Activated CD4-positive, alpha-beta T cell treated with anti-CD3 and anti-CD28 coated beads, Interleukin-10, Interleukin-2, amounts not matched to agents 100 ng/mL and 50 ng/mL, durations not matched to agents 16 hours and 8 hours (primary cell): ENCODE measurements around the gene CYP1A2.

Source experiments
- DNase-seq: peaks from one replicate; pipeline ENCODE4 v3.0.0-alpha.2; 2020

CYP1A2 gene

DNA sequence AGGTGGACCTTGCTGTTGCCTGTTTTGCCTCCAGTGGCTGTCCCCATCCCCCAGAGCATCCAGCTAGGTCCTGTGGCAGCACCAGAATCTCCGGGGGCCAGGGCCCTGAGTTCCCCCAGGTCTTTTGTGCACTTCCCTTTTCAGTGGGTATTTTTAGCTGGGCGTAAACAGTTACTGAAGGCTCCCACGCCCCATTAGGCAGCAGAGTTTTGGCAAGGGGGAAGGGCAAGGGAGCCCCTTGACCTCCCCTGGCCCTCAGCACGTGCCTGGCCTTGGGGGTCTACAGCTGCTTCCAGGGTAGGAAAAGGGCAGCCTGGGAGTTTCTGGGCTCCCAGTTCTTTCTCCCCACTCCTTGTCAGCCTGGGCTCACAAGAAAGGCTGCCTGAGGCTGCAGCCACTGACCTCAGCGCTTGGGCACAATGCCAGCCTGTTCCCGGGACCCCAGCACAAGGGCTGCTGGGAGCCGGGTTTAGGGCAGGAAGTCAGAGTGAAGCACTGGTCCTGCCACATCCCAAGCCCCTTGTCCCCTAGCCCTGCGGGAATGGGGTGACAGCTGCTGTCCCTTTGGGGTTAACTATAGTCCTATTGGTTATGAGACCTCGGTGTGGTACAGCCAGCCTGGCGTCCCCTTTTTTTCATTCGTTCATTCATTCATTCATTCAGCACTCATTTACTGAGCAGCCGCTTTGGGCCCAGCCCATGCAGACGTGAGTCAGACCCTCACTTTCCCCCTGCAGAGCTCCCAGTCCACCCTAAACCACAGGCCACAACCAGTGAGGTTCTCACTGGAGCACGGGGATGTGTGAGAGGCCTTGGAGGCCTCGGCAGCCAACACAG, 41.7 kb downstream of the CYP1A2 start:
- DNase-seq, result peak; percentile 78

DNA sequence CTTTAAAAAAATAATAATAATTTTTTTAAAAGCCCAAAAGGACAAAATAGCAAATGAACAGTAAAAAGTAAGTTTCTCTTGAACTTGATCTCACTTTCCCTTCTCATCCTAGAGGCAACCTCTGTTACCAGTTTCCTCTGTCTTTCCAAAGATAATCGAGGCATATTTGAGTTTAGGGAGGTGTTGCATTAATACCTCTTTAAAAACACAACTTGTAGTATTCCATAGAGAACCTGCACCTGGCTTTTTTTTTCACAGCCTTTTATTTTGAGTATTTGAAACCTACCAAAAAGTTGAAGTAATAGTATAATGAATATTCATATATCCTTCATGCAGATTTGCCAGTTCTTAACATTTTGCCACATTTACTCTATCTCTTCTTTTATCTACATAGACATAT, 42.4 kb downstream of the CYP1A2 start:
- DNase-seq, result no peak

DNA sequence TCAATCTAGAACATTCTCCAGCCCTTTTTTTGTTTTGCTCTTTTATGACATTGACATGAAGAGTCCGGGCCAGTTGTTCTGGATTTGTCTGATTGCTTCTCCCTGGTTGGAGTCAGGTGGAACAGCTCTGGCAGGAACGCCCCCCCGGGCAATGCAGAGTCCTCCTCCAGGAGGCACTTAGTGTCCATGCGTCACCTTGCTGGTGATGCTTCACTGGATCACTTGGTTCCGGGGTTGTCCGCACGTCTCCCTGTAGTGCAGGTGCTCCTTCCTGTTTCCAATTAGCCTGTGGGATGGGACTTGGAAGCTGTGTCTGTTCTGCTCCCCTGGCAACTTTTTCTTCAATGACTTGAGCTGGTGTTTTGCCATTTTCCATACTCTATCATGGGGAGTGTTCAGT, 43.0 kb downstream of the CYP1A2 start:
- no peak for DNase-seq

GRCh38 chr15:74792227-74793016, 43.8 kb downstream of the CYP1A2 start:
- DNase-seq, result no peak

GRCh38 chr15:74793135-74794028, 44.7 kb downstream of the CYP1A2 start:
- peak; percentile 69 for DNase-seq

DNA sequence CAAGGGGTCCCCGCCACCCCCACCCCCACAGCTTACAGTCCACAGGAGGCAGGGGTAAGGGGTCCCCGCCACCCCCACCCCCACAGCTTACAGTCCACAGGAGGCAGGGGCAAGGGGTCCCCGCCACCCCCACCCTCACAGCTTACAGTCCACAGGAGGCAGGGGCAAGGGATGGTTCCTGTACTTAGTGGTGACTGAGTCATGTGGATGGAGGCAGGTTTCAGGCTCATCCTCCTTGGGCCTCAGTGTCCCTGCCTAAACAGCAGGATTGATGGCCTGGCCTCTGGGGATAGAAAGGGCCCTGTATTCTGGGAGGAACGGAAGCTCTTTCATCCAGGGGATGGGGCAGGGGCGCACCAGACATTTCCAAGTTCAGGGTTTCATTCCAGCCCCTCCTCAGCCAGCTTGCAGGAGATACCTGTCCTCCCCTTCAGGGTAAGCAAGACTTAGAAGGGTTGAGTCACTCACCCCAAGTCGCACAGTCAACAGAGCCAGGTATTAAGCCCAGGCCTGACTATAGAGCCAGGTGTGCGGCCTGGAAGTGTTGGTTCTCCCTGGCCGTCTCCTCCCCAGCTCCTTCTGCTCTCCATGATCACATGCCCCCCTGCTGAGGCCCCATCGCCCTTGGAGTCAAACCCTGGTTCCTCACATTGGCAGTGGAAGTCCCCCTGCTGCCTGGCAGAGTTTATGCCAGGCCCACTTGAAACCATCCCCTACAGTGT, 45.8 kb downstream of the CYP1A2 start:
- DNase-seq, result no peak

- no peak for DNase-seq
Measured at GRCh38 chr15:74794970-74795349, 46.3 kb downstream of the CYP1A2 start.

DNA sequence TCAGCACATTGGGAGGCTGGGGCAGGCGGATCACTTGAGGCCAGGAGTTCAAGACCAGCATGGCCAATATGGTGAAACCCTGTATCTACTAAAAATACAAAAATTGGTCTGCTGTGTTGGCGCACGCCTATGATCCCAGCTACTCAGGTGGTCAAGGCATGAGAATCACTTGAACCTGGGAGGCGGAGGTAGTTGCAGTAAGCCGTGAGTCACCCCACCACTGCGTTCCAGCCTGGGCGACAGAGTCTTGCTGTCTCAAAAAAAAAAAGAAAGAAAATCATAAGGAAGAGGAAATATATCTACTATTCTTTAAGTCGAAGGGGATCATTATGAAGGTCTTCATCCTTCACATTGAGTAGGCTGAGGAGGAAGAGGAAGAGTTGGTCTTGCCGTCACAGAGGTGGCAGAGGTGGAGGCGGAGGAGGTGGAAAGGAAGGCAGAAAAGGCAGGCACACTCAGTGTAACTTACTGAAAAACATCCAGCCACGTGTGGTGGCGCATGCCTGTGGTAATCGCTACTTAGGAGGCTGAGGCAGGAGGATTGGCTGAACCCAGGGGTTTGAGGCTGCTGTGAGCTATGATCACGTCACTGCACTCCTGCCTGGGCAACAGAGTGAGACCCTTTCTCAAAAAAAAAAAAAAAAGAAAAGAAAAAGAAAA, 47.5 kb downstream of the CYP1A2 start:
- peak; percentile 50 for DNase-seq

DNA sequence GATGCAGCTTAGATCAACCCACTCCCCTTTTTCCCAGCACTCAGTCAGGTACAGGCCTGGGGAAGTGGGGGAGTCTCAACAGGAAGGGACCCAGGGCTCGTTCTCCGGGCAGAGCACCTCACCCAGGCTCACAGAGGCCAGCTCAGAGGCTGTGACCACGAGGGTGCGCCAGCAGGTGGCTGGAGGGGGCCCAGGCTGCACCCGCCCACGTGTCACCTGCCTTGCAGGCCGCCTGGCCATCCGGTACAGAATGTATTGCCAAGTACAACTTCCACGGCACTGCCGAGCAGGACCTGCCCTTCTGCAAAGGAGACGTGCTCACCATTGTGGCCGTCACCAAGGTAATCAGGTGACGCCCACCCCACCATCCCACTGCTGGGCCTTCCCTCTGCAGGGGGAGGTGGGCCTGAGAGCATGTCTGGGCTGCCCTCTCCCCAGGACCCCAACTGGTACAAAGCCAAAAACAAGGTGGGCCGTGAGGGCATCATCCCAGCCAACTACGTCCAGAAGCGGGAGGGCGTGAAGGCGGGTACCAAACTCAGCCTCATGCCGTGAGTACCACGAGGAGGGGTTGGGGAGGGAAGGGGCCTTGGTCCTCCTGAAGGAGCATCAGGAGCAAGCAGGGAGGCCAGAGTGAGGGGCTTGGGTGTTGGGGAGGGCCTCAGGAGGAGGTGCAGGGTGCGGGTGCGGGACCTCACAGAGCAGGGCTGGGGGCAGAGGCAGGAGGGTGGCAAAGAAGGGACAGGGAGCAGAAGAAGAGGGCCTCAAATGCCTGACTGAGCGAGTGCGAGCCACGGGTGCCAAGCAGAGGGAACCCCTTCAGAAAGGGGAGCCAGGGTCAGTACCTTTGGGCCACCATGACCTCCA, 50.0 kb downstream of the CYP1A2 start:
- no peak for DNase-seq

DNA sequence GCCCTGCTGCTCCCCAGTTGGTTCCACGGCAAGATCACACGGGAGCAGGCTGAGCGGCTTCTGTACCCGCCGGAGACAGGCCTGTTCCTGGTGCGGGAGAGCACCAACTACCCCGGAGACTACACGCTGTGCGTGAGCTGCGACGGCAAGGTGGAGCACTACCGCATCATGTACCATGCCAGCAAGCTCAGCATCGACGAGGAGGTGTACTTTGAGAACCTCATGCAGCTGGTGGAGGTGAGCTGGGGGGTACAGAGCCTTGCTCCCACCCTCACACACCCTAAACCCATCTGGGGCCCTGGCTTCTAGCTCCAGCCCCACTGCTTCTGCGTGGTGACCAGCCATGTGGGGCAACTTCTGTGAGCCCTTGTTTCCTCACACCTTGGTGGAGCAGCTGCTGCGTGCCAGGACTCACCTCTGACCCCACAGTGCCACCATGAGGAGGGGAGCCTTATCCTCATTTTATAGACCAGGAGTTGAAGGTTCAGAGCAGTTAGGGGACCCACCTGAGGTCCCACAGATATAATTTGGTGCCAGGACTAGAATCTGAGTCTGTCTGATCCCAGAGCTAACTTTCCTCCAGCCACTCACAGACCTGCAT, 50.7 kb downstream of the CYP1A2 start:
- peak; percentile 53 for DNase-seq

GRCh38 chr15:74799856-74800558, 51.4 kb downstream of the CYP1A2 start:
- peak; percentile 90 for DNase-seq

GRCh38 chr15:74800559-74801094, 52.0 kb downstream of the CYP1A2 start:
- no peak for DNase-seq

DNA sequence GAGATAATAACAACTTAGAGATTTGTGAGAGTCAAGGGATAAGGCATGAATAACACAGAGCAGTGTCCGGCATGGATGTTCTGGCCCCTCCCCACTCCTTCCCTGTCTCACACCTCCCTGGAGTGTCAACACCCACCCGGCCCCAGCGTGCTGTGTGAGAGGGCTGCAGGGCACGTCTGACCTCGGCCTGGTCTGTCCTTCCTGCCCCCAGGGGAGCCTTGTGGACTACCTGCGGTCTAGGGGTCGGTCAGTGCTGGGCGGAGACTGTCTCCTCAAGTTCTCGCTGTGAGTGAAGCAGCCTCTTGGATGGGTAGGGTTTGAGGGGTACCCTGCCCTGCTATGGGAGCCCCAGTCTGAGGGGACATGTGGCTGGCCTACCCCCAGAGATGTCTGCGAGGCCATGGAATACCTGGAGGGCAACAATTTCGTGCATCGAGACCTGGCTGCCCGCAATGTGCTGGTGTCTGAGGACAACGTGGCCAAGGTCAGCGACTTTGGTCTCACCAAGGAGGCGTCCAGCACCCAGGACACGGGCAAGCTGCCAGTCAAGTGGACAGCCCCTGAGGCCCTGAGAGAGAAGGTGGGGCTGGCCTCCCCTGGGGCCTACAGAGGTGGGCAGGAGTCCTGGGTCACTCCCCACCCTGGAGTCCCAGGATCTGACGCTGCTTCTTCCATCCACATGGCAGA, 52.8 kb downstream of the CYP1A2 start:
- no peak for DNase-seq

- no peak for DNase-seq
Measured at GRCh38 chr15:74802290-74802689, 53.6 kb downstream of the CYP1A2 start.

- DNase-seq, result no peak
Measured at GRCh38 chr15:74802862-74803447, 54.3 kb downstream of the CYP1A2 start.

DNA sequence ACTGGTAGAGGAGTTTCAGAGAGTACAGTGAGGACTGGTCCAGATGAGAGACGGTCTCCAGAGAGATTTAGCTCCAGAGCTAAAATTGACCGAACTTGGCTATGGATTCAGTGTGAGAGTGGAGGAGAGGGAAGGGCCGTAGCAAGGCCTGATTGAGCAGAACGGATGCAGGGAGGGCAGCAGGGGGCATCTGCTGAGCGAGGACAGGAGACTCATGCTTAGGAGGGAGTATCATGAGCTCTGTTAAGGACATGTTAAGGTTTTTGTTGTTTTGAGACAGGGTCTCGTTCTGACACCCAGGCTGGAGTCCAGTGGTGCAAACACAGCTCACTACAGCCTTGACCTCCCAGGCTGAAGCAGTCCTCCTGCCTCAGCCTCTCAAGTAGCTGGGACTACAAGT, 56.3 kb downstream of the CYP1A2 start:
- no peak for DNase-seq
